HepG2 (cell line): Measurements from ENCODE around the gene UTS2R. TPM values are rescaled to one million over a fixed set of nuclear protein-coding genes. Genes with fewer than 3 reads are reported as not detected.

Experiments
- ATAC-seq: fragments of 200-7000 bp; cut with Tn5 transposase; 3 replicates; pipeline ENCODE4 v1.9.1; 2020; ENCODE audit warnings: mild to moderate bottlenecking, moderate library complexity
- BruUV-seq: library from RNA; stranded (reverse); fragments of 400-500 nt; replicated peaks from 2 replicates; lab custom pipeline; 2021; lab: Mats Ljungman, UMichigan
- CTCF ChIA-PET: fragments of 300-600 bp; formaldehyde crosslinking; extraction: SDS; loops from one replicate; lab custom pipeline; 2021; ENCODE audit warnings: low total read pairs, inconsistent platforms, low intra/inter-chr PET ratio; lab: Yijun Ruan, JAX
- POLR2A ChIA-PET: fragments of 350-600 bp; sonication (Branson Sonifier 250); formaldehyde crosslinking; loops from one replicate; lab custom pipeline; 2020; ENCODE audit warnings: antibody characterized with exemption, inconsistent platforms; lab: Yijun Ruan, JAX
- DNase-seq: peaks from one replicate; pipeline ENCODE4 v3.0.0-alpha.2; 2015; ENCODE audit warnings: low spot score
- FAIRE-seq: peaks from 3 replicates; lab custom pipeline; 2011; peaks lifted over from hg19 to GRCh38; lab: Jason Lieb, UNC
- H2AFZ ChIP-seq: one replicate; pipeline ENCODE4 v1.6.1; 2011; ENCODE audit warnings: low read length, inconsistent platforms
- H3K27ac ChIP-seq: fragments of 300-600 bp; 3 replicates; pipeline ENCODE4 v1.8.0; 2011; ENCODE audit warnings: mixed run types, mild to moderate bottlenecking, mixed read lengths, low read length, inconsistent platforms; ENCODE audit not compliant: insufficient read depth; ENCODE audit errors: extremely low read length
- H3K27me3 ChIP-seq, 2 experiments: fragments of 200-600 bp in 1 of 2; 2 replicates in 1 of 2; 3 replicates in 1 of 2; pipeline versions ENCODE4 v1.6.0 to v1.8.0; 2011; ENCODE audit warnings: low read length in 2 of 2, mild to moderate bottlenecking in 2 of 2, moderate library complexity in 2 of 2, inconsistent platforms in 1 of 2; ENCODE audit not compliant: insufficient read depth in 2 of 2, control insufficient read depth in 1 of 2
- H3K36me3 ChIP-seq, 2 experiments: fragments of 200-600 bp in 1 of 2; replicated peaks in 1 of 2; 2 replicates in 1 of 2; 3 replicates in 1 of 2; pipeline versions ENCODE4 v1.5.1 to v1.8.0; 2011; ENCODE audit warnings: low read length in 2 of 2, inconsistent platforms in 1 of 2; ENCODE audit not compliant: insufficient read depth in 2 of 2, control insufficient read depth in 1 of 2
- H3K4me1 ChIP-seq: 2 replicates; pipeline ENCODE4 v1.5.1; 2012; ENCODE audit warnings: low read length, inconsistent platforms; ENCODE audit not compliant: insufficient read depth
- H3K4me2 ChIP-seq: 2 replicates; pipeline ENCODE4 v1.6.0; 2011; ENCODE audit warnings: low read depth, low read length, inconsistent platforms
- H3K4me3 ChIP-seq, 3 experiments: fragments of 200-600 bp in 1 of 3; sonication (generic), shearing (Covaris generic) in 1 of 3; replicated peaks in 1 of 3; 2 replicates each; pipeline ENCODE4 v1.5.1; 2011 to 2016; ENCODE audit warnings: low read length in 3 of 3, inconsistent platforms in 2 of 3, low read depth in 2 of 3, mild to moderate bottlenecking in 2 of 3, control low read depth in 1 of 3, mixed read lengths in 1 of 3; ENCODE audit not compliant: insufficient read depth in 1 of 3
- H3K79me2 ChIP-seq: one replicate; pipeline ENCODE4 v1.6.1; 2011; ENCODE audit warnings: low read length, inconsistent platforms; ENCODE audit not compliant: insufficient read depth
- H3K9ac ChIP-seq: 2 replicates; pipeline ENCODE4 v1.6.0; 2011; ENCODE audit warnings: mild to moderate bottlenecking, low read depth, low read length, inconsistent platforms; ENCODE audit not compliant: insufficient read depth
- H3K9me3 ChIP-seq: 2 replicates; pipeline ENCODE4 v1.5.1; 2012; ENCODE audit warnings: mild to moderate bottlenecking, low read length
- H4K20me1 ChIP-seq: 2 replicates; pipeline ENCODE4 v1.6.0; 2011; ENCODE audit warnings: inconsistent platforms, mild to moderate bottlenecking, low read length, moderate library complexity; ENCODE audit not compliant: insufficient read depth
- ATF5 ChIP-seq: sonication (generic); formaldehyde crosslinking; IDR thresholded peaks from 2 replicates; pipeline ENCODE4 v1.4.0; 2020; ENCODE audit warnings: mild to moderate bottlenecking, low read depth, missing genetic modification reagents
- HMGA1 ChIP-seq: sonication (generic); formaldehyde crosslinking; conservative IDR thresholded peaks from 2 replicates; pipeline ENCODE4 v1.4.0; 2020; ENCODE audit warnings: missing genetic modification reagents
- MAF1 ChIP-seq: sonication (generic); formaldehyde crosslinking; IDR thresholded peaks from 2 replicates; pipeline ENCODE4 v1.5.0; 2020; ENCODE audit warnings: missing genetic modification reagents, borderline replicate concordance
- MIER2 ChIP-seq: IDR thresholded peaks from 2 replicates; pipeline ENCODE4 v1.6.1; 2016; ENCODE audit warnings: missing biosample characterization, missing genetic modification reagents
- ONECUT2 ChIP-seq: sonication (generic); formaldehyde crosslinking; IDR thresholded peaks from 2 replicates; pipeline ENCODE4 v1.4.0; 2020; ENCODE audit warnings: missing genetic modification reagents
- USF2 ChIP-seq, 2 experiments: sonication (generic) in 1 of 2; formaldehyde crosslinking in 1 of 2; IDR thresholded peaks; 2 replicates each; pipeline versions ENCODE4 v1.5.1 to v1.6.1; 2011 to 2020; ENCODE audit warnings: borderline replicate concordance in 1 of 2, low read depth in 1 of 2, low read length in 1 of 2, mild to moderate bottlenecking in 1 of 2, missing genetic modification reagents in 1 of 2, moderate library complexity in 1 of 2
- ZFP36L2 ChIP-seq: sonication (generic); formaldehyde crosslinking; IDR thresholded peaks from 2 replicates; pipeline ENCODE4 v1.4.0; 2020; ENCODE audit warnings: missing genetic modification reagents
- ZNF687 ChIP-seq: sonication (generic); formaldehyde crosslinking; IDR thresholded peaks from 2 replicates; pipeline ENCODE4 v1.5.1; 2020; ENCODE audit warnings: mild to moderate bottlenecking, missing genetic modification reagents, moderate library complexity
- WGBS: methylation state at CpG from one replicate; pipeline ENCODE4 v1.1.6; 2017; ENCODE audit warnings: low lambda C conversion rate; 5-methylcytosine and 5-hydroxymethylcytosine counted together
- in situ Hi-C: cut with HindIII; loops from 2 replicates; pipeline ENCODE4 v1.10.0; 2017; ENCODE audit warnings: low pct_unique_long_range_greater_than_20kb; ENCODE audit not compliant: extremely low pct_ligation_motif_present
- intact Hi-C: fragments of 100-400 bp; cut with micrococcal nuclease; formaldehyde crosslinking; loops from one replicate; pipeline ENCODE4 v1.10.0; 2022; ENCODE audit not compliant: unreplicated experiment
- polyA plus RNA-seq, 8 experiments: library from polyadenylated mRNA; depleted of rRNA in 3 of 8; stranded (reverse) in 7 of 8; unstranded in 1 of 8; fragments of >200 nt; fragmentation: Illumina TruSeq in 4 of 8; extraction: Trizol in 4 of 8; gene quantifications; 2 replicates each; pipeline versions ENCODE4 v1.2.1 to v1.2.3, GENCODE V29; 2011 to 2016; ENCODE audit warnings: low read depth in 4 of 8, missing spikeins in 1 of 8, mixed read lengths in 1 of 8; ENCODE audit not compliant: insufficient read depth in 1 of 8
- total RNA-seq, 5 experiments: library from RNA; depleted of rRNA; stranded (reverse); fragments of >200 nt; fragmentation: Illumina TruSeq; extraction: Trizol; gene quantifications; 2 replicates each; pipeline ENCODE4 v1.2.3, GENCODE V29; 2016; ENCODE audit warnings: low read depth in 1 of 5
- TF ChIP-seq, protein P1 (sequence below), 2 experiments: IDR thresholded peaks; 2 replicates each; pipeline ENCODE4 v1.6.1; 2011 to 2012; ENCODE audit warnings: low read length in 2 of 2, borderline replicate concordance in 1 of 2, low read depth in 1 of 2, mild to moderate bottlenecking in 1 of 2, moderate library complexity in 1 of 2

Gene UTS2R
- total and polyA plus RNA-seq, 2 of the 13 experiments (the other 11 are each of a cell fraction or from before 2014, with no cell fraction given) = 0.13 to 0.15 TPM

DNA sequence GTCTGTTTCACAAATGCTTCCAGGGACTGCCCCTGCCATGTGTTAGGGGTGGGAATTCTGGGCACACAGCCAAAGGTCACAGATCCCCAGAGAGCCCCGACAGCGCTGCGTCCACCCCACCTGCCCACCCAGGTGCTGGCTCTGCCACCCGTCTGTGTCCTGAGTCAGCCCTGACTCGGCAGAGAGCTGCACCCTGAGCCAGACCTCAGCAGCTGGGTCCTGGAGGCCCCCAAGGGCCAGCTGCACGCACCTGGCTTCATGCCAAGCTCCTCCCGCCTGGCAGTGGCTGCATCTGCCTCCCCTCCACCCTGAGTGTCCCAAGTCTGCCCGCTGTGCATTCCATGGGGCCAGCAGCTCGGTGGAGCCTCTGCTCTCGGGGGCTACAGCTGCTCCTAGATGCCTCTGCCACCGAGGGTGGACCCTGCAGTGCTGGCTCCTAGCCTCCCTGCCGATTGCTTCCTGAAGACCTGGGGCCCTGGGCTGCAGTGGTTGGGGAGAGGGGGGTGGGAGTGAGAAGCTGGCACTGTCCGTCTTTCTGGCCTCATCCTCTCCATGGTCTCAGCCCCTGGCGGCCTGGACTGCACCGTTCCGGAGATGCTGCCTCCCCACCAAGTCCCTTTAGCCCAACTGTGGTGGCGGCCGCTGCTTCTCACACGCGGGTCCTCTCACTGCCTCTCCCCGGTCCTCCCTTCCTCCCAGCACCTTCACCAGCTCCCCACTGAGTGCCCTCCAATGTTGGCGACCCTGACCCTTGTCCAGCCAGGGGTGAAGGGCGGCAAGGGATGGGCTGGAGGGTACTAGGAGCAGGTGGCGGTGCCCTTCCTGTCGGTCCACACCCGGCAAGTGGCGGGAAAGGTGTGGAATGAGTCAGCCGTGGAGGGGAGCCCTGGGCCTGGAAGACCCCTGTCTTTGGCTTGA is 41.0 kb upstream of the UTS2R start:
- FAIRE-seq (peak; percentile 81), ATAC-seq (peak; percentile 48), DNase-seq (peak; percentile 85)
- Histone ChIP-seq H4K20me1 (no peaks in the 10 kb centered on the region), H3K27ac (peak overlapping the region; percentile 47), H3K79me2 (peaks cover 4% of the 10 kb centered on the region), H3K36me3 (no peaks in the 10 kb centered on the region), H3K4me1 (peaks cover 90% of the 10 kb centered on the region), H3K4me3 (peak overlapping the region in 2 of 3 experiments; percentile 36 to 58; a peak in 4 of 6 replicates), H2AFZ (no peak overlapping the region), H3K4me2 (peak overlapping the region; percentile 81), H3K9ac (peak overlapping the region; percentile 64), H3K9me3 (no peaks in the 10 kb centered on the region), H3K27me3 (no peaks in the 10 kb centered on the region)
- POLR2A ChIA-PET = interaction anchor here (0.9 to 20.8 kb wide), 11 partner anchors 9 to 89 kb away, joined by 3 to 270 read pairs (median 8); partner anchors contain the start of genes CD7, HEXD and OGFOD3
- no TSS peak for BruUV-seq
- in situ Hi-C loops (no loop called here), intact Hi-C loops (loop anchor here (10.0 kb wide), 1 partner anchor 184 kb away; the partner anchor contains the start of gene FOXK2)
- CTCF ChIA-PET = no interaction called here
- 47% methylated on average over 20 of the region's 28 CpGs for WGBS
- TF ChIP-seq MIER2 (no peak), MAF1 (CRISPR knock-in tag) (no peak), ONECUT2 (CRISPR knock-in tag) (no peak), ZFP36L2 (CRISPR knock-in tag) (no peak), HMGA1 (no peak), ZNF687 (CRISPR knock-in tag) (peak; percentile 97), ATF5 (0 out of 2 replicates have a peak, but pooled peaks have one; percentile 73), USF2 (IDR thresholded peaks at IDR 0.05; ENCODE audit: low read depth, low read length) (no peak), USF2 (CRISPR knock-in tag; IDR thresholded peaks at IDR 0.05; ENCODE audit: borderline replicate concordance) (no peak; the same call in 1 of the 2 replicates)
- TF ChIP-seq, protein P1, sequence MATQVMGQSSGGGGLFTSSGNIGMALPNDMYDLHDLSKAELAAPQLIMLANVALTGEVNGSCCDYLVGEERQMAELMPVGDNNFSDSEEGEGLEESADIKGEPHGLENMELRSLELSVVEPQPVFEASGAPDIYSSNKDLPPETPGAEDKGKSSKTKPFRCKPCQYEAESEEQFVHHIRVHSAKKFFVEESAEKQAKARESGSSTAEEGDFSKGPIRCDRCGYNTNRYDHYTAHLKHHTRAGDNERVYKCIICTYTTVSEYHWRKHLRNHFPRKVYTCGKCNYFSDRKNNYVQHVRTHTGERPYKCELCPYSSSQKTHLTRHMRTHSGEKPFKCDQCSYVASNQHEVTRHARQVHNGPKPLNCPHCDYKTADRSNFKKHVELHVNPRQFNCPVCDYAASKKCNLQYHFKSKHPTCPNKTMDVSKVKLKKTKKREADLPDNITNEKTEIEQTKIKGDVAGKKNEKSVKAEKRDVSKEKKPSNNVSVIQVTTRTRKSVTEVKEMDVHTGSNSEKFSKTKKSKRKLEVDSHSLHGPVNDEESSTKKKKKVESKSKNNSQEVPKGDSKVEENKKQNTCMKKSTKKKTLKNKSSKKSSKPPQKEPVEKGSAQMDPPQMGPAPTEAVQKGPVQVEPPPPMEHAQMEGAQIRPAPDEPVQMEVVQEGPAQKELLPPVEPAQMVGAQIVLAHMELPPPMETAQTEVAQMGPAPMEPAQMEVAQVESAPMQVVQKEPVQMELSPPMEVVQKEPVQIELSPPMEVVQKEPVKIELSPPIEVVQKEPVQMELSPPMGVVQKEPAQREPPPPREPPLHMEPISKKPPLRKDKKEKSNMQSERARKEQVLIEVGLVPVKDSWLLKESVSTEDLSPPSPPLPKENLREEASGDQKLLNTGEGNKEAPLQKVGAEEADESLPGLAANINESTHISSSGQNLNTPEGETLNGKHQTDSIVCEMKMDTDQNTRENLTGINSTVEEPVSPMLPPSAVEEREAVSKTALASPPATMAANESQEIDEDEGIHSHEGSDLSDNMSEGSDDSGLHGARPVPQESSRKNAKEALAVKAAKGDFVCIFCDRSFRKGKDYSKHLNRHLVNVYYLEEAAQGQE (IDR thresholded peaks at IDR 0.05; ENCODE audit: borderline replicate concordance in 1 of 2, low read depth in 1 of 2, low read length in 2 of 2) = no peak
